Stimulated activated CD4-positive, alpha-beta T cell treated with anti-CD3 and anti-CD28 coated beads, Interleukin-2, amount 100 ng/mL, for 24 hours (primary cell): ENCODE data around the gene PAK1.

ENCODE experiments used
- DNase-seq, 2 donors: peaks; one replicate each; pipeline ENCODE4 v3.0.0-alpha.2; 2020

PAK1 gene

DNA sequence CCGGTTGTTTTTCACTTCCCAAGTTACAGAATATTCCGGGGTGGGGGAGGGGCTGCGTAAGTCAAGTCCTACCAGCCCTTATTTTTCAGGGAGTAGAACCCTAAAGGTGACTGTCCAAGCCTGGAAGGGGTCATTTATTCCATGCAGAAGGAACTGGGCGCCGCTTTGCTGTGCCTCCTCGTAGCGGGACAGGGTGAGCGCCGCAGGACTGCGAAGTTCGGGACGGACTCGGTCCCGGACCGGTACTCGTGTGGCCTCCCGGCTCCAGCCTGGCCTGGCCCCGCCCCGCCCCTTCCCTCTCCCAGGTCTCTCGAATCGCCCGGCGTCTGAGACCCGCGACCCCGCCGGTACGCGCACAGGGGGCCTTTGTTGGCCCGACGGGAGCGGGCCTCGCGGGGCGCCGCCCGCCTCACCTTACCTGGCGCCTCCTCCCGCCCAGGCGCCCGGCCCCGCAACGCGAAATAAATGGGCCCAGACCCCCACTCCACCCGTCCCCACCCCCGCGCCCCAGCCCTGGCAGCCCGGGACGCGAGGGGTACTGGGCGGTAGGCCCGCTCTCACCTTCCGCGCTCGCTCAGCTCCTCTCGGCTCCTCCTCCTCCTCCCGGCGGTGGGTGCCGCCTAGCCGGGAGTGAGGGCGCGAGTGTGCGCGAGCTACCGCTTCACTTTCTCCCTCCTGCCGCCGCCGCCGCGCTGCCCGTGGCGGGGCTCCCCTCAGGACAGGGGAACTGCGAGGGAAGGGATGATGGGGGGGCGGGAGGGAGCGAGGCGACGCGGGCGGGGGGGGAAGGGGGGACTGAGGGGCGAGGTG lies 698 bp downstream of the PAK1 start:
- peak; percentile 41 to 59 for DNase-seq

DNA sequence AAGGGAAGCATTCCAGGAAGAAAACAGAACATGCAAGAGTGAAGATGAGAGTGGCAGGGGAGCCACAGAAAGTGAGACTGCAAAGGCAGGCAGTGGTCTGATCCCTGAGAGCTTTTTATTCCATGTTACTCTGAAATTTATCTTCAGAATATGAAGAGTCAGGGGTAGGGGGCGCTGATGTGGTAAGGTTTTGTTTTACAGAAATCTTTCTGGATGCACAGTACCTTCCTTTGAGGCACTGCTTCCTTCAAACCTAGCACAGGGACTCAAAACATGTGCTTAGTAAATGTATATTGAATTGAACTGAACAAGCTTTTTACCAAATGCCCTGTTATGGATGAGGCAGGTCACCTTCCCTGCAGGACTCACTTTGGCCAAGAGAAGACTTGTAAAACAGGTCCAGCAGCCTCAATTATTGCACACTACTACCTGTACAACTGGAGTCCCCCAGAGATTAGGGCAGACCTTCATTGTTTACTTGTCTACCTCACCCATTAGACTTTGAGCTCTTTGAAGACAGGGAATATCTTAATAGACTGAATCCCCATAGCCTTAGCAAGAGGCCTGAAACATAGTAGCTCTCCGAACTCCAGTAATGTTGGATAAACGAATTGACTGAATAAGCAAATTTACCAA lies 2.2 kb downstream of the PAK1 start:
- peak in 1 of 2 donors; percentile 17 for DNase-seq

DNA sequence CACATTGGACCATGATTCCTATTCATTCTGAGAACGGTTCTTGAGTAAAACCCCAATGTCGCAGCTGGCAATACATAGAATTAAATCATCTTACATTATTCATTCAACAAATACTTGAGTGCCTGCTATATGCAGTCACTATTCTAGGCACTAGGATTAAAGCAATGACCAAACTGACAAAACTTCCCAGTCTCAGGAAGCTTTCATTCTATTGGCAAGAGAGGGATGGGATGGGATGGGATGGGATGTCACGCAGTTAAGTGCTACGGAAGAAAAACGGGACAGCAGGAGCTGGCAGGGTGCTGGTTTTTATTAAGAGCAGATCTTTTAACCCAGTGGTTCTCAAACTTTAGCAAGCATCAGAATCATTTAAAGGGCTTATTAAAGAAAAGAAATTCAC lies 2.9 kb downstream of the PAK1 start:
- DNase-seq = no peak

DNA sequence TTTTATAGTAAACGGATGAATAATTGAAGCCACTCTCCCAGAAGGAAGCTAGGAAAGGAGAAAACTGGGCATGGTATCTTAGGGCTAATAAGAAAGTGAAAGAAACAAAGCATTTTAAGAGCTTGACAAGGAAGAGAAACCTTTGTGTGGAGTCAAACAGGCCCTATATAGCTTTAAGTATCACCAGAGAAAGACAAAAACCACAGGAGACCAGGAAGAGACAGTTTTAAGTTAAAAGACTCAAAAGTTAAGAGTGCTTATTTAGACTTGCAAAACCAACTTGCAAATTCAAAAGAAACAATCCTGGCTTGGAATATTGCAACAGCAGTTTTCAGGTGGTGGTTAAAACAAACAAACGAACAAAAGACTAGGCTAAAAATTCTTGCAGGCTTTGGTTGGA lies 3.4 kb downstream of the PAK1 start:
- no peak for DNase-seq

DNA sequence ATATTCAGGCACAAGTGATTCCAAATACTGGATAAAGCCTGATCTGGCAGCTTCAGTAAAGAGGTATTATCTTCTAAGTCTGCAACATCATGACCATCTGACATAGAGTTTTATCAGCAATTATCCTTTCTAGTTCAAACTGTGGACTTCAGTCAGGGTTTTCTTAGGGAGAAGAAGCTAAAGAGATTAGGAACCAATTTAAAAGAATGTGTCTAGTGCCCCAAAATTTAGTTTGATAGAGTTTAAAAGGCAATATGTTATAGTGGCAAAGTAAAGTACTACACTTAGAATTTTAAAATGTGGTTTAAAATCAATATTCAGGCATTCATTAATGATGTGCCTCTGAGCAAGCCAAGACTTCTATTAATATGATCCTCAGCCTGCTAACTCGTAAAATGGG lies 5.4 kb downstream of the PAK1 start:
- DNase-seq = no peak

DNA sequence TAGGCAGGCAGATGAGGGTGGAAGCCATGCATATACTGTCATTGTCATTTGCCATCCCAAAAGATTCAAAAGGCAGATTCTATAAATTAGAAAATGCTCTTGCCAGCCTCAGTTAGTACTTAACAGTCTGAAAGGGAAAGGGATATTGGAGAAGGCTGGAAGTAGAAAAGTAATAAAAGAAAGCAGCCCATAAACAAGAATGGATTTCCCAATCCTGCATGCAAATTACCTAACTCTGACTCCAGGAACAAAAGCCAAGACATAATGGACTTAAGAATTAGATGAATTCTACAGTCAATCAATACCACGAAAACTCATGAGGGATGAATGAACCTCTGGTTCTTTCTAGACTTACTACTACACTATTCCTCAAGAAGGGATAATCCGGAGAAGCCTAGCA lies 5.9 kb downstream of the PAK1 start:
- no peak for DNase-seq

DNA sequence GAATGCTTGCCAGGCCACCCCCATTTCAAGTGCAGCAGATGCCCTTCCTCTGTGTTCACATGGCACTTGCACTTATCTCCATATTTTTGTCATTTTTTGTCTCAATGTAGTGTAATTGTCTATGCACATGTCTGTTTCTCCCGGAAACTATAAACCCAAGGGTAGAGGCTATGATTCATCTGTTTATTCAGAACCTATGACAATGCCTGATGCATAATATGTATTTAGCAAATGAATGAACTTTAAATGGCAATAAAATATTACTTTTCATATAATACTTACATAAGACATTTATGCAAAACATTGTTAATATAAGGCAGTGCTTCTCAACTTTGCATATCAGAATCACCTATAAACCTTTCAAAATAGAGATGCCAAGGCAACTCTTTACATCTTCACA lies 6.7 kb downstream of the PAK1 start:
- no peak for DNase-seq

DNA sequence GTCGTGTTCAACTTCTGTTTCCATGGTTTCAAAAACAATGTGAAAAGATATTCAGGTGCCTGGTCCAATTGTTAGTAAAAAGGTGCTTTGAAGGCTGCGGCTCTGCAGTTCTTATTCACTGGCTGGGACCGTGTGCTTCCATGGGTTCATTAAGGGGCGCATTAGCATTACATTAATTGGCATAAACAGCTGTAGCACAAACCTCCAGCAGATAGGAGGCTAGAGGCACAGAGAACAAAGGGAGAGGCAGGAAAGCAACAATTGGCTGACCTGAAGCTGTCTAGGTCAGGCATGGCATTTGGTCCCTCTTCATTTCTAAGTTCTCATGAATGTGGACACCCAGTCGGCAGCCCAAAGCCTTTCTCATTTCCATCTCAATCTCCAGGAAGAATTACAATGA lies 16.6 kb downstream of the PAK1 start:
- no peak for DNase-seq

DNA sequence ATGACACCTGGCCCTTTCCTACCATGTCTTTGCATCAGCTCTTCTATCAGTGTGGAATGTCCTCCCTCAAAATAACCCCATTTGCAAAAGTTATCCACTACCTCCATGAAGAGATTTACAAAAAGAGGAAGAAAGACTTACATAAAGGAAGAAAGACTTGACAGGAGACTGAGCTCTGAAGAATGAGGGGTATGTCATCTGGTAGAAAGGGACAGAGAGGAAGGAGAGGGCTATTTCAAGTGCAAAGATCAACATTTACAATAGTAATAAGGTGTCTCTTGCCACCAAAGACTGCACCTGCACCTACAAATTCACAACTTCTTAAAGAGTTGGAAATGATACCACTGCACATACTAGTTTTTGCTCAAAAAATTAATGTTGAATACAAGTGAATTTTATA lies 18.2 kb downstream of the PAK1 start:
- no peak for DNase-seq

DNA sequence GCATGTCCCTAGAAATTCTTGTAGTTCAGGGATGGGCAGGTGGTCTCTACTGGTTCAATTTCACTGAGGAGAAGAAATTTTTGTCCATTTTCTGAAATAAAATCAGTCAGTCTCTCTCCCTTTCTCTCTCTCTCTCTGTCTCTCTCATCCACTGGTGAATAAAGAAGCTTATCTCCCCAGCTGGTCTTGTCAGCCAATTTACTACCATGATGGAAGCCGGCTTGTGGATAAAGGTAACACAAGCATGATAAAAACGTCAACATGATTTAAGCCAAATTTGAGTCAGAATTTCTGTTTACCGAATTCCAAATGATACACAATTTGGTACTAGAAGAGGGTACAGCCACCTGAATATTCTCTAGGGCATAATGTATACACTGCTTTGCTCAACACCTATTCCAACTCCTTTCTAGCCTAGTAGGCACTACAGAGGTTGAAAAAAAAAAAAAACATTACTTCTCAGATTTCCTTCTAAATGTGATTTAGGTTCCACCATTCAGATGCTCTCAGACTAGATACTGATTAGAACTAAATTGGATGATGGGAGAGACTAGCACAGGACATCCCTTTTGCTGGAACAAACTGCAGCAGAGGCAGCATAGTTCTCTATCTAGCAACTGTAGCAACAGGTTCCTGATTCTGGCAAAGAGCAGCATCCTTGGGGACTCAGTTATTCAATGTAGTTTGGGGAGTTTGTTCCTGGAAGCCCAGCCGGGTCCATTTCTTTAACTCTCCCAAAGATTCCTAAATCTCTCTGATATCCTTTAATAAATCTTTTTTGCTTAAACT lies 18.8 kb downstream of the PAK1 start:
- DNase-seq = no peak

DNA sequence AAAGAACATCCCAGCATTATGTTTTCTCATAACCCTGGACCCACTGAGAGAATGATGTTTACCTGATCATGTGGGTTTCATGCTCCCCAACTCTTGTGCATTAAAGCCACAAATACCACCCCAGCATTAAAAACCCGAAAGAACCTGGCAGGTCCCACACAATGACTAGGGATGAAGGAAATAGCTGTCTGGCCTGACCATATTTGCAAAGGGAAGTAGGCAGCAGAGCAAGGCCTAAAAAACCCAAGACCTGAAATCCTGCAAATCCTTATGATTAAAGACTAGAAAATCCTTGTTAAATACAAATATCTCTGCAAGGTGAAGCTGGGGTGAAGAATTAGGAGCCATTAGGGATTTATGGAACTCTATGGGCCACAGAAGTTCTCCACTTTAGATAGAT lies 23.7 kb downstream of the PAK1 start:
- no peak for DNase-seq

DNA sequence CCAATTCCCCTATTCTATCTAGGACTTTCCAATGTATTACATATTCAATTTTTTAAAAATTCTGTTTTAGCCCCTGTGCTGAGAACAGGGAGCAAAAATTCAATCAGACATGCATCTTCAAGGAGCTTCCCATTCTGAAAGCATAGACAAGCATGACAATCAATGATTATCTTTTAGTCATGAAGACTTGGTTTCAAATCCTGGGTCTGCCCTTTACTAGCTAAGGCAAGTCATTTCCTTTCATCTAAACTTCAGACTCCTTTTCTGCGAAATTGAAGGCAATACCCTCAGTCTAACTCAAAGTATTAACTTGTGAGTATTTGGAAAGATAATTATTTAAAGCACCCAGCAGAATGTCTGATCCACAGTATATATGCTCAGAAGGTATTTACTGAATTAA lies 24.1 kb downstream of the PAK1 start:
- no peak for DNase-seq

DNA sequence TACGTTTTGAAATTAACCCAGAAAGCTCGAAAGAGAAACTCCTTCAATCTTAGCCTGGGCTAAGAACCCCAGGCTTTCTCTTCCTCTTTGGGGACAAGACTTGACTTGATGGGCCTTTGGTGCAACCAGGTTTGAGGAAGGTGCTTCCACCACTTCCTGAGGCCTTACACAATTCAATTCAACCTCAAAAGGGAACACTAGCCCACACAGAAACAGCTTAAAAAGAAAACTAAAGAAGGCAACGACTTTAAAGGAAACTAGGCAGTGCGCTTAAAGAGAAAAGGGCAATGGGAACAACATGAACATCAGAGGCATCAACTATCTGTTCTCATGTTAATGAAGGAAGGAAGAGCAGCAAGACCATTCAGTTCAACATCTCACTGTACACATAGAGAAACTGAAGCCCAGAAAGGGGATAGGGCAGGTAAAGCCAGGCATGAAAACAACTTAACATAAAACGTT lies 24.8 kb downstream of the PAK1 start:
- DNase-seq = no peak

DNA sequence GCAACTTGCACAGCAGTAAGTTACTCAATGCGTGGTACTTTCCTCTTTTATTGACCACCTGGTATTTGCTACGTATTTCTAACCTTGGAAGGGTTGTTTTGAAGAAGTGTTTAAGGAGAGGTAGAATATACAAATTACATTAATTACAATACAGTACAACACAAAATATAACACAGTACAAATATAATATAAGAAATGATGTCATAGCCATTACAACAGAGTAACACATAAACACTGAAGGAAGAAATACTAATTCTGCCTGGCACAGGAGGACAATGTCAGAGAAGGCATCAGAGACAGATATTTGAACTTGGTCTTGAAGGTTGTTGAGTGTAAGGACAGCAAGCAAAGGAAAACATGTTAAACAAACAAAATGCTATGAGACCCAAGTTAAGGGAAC lies 25.6 kb downstream of the PAK1 start:
- no peak for DNase-seq

DNA sequence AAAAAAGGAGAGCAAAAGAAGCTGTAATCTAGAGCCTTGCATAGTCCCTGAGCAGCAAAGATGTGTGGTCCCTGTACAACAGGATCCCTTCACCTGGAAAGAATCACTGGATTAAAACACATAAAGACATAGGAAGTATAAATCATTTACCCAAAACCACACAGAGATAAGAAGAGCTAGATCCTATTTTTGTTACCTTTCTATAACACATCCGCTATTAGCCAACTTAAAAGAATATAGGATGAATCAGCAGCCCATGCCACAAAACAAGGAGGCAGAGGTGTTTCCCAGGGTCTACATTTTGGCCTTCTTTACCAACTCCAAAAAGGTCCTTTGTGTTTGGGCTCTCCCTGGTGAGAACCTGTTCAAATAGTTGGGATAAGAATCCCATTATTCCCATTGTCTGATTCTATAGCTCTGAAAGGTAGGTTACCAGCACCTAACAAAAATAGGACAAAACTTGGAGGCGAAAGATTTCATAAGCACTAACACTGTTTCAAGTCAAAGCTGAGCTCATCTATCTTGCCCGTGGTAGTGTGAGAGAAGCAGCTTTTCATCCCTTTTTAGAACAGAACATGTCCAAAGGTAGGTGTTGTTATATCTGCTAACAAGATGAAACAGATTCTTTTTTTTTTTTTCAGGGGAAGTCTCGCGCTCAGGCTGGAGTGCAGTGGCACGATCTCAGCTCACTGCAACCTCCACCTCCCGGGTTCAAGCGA lies 26.8 kb downstream of the PAK1 start:
- no peak for DNase-seq

DNA sequence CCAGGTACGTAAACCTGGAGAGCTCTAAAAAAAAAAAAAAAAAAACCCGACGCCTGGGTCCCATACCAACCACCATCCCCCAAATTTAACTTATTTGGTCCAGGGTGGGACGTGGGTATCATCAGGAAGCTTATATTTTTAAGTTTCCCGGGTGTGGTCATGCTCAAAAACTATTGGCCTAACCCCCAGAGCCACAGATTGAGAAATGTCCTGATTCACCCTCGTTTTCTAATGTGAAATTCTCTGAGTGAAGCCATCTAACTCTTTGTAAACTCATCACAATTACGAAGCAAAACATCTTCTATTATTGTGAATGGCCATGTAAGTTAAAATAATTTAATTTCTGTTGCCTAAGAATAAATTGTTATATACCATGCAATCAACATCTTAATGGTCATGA lies 29.6 kb downstream of the PAK1 start:
- DNase-seq = no peak

DNA sequence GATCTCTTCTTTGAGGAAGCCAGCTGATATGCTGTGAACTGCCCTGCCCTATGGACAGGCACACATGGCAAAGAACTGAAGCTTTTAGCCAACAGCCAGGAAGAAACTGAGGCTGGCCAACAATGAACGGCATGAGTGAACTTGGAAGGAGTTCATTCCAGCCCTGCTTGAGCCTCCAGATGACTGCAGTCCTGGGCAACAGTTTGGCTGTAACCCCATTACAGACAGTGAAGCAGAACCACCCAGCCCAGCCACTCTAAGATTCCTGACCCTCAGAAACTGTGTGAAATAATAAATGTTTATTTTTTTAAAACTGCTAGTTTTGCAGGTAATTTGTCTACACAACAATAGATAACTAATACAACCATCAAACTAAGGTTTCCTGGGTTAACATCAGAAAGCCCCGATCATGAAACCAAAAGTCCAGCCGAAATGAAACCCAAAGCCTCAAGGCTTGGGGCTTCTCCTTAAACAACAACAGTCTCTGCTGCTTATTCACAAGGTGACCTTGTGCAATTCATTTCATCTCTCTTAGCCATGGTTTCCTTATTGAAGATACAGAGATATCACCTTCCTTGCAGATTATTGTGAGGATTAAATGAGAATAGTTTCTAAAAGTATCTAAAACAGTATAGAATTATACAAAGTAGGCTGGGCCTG lies 31.4 kb downstream of the PAK1 start:
- DNase-seq = no peak

DNA sequence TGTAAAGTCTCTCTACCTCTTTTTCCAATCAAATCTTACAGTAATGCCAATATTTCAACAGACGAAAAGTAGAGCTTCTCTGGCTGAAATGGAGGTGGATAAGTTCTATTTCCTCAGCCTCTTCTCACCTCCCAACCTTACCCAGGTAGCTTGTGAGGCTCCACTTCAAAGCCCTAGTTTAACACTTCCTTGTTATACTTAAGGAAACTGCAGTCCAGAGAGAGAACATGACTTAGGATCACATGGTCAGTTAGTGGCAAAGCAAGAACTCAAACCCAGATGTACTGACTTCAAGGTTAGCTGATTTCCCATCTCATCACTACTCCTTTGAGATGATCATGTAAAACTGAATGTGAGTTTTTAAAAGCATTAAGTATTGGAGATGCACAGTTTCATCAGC lies 32.5 kb downstream of the PAK1 start:
- DNase-seq = no peak

DNA sequence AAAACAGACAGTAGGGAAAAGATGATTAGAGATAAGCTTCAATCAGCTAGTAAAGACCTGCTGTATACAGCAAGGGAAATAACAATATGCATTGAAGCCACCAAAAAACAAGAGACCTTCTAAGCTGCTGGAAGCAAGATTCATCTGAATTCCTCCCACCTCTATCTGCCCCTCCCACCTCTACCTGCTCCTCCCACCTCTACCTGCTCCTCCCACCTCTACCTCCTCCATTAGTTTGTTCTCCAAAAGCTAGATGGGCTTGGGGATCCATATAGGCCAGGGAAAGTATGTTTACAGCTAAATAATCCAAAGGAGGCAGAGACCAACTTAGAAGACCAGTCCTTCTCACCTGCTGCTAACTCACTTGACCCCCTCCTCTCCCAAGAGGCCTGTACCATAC lies 33.2 kb downstream of the PAK1 start:
- DNase-seq = no peak

DNA sequence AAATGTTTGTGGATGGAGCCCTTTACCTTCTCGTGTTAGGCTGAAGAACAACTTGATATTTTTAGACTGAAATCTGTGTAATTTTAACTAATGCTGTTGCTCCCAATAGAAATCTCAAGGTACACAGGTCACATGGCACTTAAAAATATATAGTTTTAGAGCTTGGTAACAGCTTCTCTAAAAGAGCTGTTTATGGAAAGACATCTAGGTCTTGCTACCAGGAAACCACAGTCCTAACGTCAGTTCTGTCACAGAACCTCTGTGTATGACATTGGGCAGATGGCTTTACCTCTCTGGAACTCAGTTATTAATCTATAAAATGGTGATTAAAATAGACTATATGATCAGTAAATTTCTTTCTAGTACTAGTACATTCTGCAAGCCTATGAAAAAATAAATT lies 35.4 kb downstream of the PAK1 start:
- DNase-seq = no peak

DNA sequence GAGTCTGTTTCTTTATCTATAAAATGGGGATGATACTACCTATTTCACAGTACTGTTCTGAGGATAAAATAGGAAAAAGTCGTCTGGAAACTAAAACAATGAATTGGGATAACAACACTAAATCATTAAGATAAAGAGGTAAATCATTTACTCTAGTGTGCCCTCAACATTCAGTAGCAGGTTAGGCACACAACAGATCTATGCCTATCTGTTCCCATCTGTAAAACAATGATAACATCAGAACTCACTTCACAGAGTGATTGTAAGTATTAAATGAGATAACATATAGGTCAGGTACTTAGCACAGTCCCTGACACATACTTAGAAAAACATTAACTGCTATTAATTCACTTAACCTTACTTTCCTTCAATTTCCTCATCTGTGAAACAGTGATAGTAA lies 36.9 kb downstream of the PAK1 start:
- DNase-seq = no peak

DNA sequence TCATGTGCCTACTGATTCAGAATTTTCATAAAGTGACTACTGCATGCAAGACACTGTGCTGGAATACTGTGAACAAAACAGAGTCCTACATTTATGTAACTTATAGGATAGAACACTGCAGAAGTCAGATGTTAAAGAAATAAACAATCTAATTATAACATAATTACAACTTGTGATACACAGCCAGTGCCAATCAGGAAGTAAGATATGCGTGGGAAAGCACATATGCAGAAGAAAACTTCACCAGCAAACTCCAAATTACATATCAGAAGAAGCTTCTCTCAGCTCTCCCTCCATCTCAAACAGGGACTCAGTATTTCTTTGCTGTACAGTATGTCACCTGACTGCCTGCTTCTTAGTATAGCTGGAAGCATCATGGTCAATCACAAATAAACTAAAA lies 37.4 kb downstream of the PAK1 start:
- DNase-seq = no peak

DNA sequence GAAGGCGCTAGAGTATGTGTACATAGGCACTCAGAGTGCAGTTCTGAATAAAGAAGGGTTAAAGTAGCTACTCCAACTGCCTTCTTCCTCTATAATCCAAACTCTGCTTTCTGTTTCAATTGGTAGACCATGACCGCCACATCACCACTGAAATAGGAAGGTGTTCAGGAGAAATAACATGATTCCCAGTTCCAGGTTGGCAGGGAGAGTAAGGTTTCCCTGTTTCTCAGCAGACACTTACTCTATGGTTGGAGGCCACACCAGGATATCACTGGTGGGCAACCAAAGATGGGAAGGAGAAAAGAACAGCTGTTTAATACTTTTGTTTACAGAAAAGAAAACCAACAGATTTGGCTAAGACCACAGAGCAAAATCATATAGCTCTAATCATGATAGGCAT lies 37.9 kb downstream of the PAK1 start:
- DNase-seq = no peak
